ENCODE results near the gene POMP.

Gene POMP

GRCh38 chr13:28704282-28704681 lies 45.4 kb downstream of the POMP start:
- DNase-seq: no peak

GRCh38 chr13:28704919-28705318 lies 46.0 kb downstream of the POMP start:
- no peak for DNase-seq

- DNase-seq: no peak
Measured at GRCh38 chr13:28705461-28706083, 46.6 kb downstream of the POMP start.

- no peak for DNase-seq
Measured at GRCh38 chr13:28707629-28708427, 48.9 kb downstream of the POMP start.

- no peak for DNase-seq
Measured at GRCh38 chr13:28710161-28710560, 51.2 kb downstream of the POMP start.

- DNase-seq: no peak
Measured at GRCh38 chr13:28714651-28715050, 55.7 kb downstream of the POMP start.

- no peak for DNase-seq
Measured at GRCh38 chr13:28716511-28716910, 57.6 kb downstream of the POMP start.

GRCh38 chr13:28717170-28717569 lies 58.2 kb downstream of the POMP start:
- no peak for DNase-seq

GRCh38 chr13:28718196-28718542 lies 59.2 kb downstream of the POMP start:
- no peak for DNase-seq

- DNase-seq: peak; percentile 75
Measured at GRCh38 chr13:28718543-28719226, 59.8 kb downstream of the POMP start, which contains the start of gene SLC46A3. TSS of gene SLC46A3 (minus strand) at chr13:28718970. CDS start at chr13:28717998, 972 bp downstream.

GRCh38 chr13:28719227-28720055 lies 60.5 kb downstream of the POMP start:
- DNase-seq: no peak

GRCh38 chr13:28723806-28724205 lies 64.9 kb downstream of the POMP start:
- DNase-seq: no peak

GRCh38 chr13:28725046-28725610 lies 66.2 kb downstream of the POMP start:
- no peak for DNase-seq
